T-helper 1 cell treated with Interleukin-12 subunit alpha and Interleukin-12 subunit beta and Interleukin-4 antibody, amounts not matched to agents 30 μg/mL and 1 μg/mL, for 36 hours (primary cell): ENCODE data around the gene CD47.

Source experiments
- H3K27ac Mint-ChIP-seq: one replicate; pipeline ENCODE4 v1.8.0; 2021; ENCODE audit warnings: mild to moderate bottlenecking, mixed read lengths
- H3K27me3 Mint-ChIP-seq: one replicate; pipeline ENCODE4 v1.8.0; 2021; ENCODE audit warnings: low read depth, mixed read lengths
- H3K36me3 Mint-ChIP-seq: one replicate; pipeline ENCODE4 v1.8.0; 2021; ENCODE audit warnings: low read depth, mixed read lengths
- H3K4me1 Mint-ChIP-seq: one replicate; pipeline ENCODE4 v1.8.0; 2021; ENCODE audit warnings: low read depth, mixed read lengths
- H3K4me3 Mint-ChIP-seq: one replicate; pipeline ENCODE4 v1.8.0; 2021; ENCODE audit warnings: mild to moderate bottlenecking, moderate library complexity, mixed read lengths
- H3K9me3 Mint-ChIP-seq: one replicate; pipeline ENCODE4 v1.8.0; 2021; ENCODE audit warnings: mixed read lengths

Gene CD47

DNA sequence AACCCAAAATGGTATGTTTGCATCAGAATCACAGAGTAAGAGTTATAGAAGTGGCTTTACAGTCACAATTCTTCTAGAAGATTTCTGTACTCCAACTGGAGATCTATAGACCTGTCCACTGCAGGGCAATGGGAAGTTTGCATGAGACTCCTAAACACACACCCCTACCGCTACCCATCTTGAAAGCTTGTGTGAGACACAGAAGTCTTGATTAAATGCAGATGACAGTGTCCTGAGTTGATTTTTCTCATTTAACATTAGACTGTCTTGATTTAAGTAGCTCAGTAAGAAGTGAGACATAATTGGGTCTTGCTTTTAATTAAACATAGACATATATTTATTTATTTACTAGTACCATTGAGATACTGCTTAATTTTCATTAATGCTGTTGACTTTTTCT, 54.4 kb downstream of the CD47 start:
- Mint-ChIP-seq H3K27ac (no peak overlapping the region), H3K4me3 (no peak overlapping the region), H3K4me1 (peaks cover 6% of the 10 kb centered on the region), H3K36me3 (peaks cover 20% of the 10 kb centered on the region), H3K27me3 (no peaks in the 10 kb centered on the region), H3K9me3 (no peaks in the 10 kb centered on the region)

DNA sequence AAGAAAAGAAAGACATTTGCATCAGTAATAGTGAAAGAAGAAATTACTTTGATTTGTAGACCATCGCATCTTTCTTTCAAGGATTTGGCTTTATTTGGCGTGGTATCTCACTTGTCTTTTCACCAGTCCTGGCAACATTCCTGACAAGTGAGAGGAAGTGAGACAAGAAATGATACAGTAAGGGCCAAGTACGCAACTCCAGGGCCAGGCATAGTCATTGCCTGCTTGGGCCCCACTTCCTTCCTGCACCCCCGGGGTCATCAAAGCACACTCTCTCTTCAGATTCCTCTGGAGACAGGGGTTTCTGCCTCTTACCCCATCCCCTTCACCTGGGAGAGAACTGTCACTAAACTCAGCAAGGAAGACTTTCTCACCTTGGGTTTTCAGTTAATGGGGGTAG, 55.1 kb downstream of the CD47 start:
- Mint-ChIP-seq H3K27ac (no peak overlapping the region), H3K27me3 (no peaks in the 10 kb centered on the region), H3K9me3 (no peaks in the 10 kb centered on the region), H3K36me3 (peaks cover 21% of the 10 kb centered on the region), H3K4me3 (no peak overlapping the region), H3K4me1 (peaks cover 6% of the 10 kb centered on the region)

GRCh38 chr3:108031895-108032294, 58.9 kb downstream of the CD47 start:
- H3K27me3 Mint-ChIP-seq: no peaks in the 10 kb centered on the region
- peaks cover 3% of the 10 kb centered on the region for H3K9me3 Mint-ChIP-seq
- H3K4me1 Mint-ChIP-seq: peaks cover 4% of the 10 kb centered on the region
- no peak overlapping the region for H3K4me3 Mint-ChIP-seq
- no peak overlapping the region for H3K27ac Mint-ChIP-seq
- H3K36me3 Mint-ChIP-seq: peaks cover 22% of the 10 kb centered on the region

DNA sequence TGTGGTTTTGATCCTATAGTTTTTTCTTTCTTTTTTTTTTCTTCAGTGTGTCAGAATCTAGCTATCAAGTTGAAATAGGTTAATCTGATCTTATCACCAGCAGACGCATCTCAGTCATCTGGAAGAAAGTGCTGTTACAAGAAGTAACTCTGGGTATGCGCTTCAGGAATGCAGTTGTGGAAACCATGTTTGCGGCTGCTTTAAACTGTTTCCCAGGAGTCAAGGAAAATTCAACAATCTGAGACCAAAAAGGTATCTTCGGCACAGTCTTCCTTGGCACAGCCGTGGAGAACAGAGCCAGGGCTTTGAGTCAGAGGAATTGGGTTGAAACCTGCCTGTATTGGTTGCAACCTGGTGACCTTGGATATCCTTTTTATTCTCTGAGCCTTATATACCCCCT, 59.9 kb downstream of the CD47 start:
- Mint-ChIP-seq H3K9me3 (peaks cover 3% of the 10 kb centered on the region), H3K27me3 (no peaks in the 10 kb centered on the region), H3K4me1 (no peaks in the 10 kb centered on the region), H3K27ac (no peak overlapping the region), H3K36me3 (peaks cover 23% of the 10 kb centered on the region), H3K4me3 (no peak overlapping the region)

DNA sequence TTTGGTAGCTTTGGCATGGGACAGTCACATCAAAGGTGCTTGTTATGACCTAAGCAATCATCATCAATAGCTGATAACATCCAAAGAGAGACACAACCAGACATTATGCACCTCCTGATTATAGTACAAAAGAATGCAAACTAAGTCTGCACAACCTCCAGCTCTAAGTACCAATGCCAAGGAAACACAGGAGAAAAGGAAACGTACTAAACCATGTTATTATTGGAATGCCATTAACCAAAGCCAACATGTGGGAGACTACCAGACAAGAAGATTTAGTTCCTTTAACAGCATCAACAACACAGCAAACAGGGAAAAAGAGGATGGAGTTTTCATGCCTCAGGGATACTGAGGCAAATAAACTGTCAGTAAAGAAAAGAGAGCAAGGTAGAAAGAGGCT, 61.4 kb downstream of the CD47 start:
- Mint-ChIP-seq H3K27ac (no peak overlapping the region), H3K4me3 (no peak overlapping the region), H3K4me1 (no peaks in the 10 kb centered on the region), H3K9me3 (peaks cover 3% of the 10 kb centered on the region), H3K27me3 (no peaks in the 10 kb centered on the region), H3K36me3 (peaks cover 20% of the 10 kb centered on the region)

DNA sequence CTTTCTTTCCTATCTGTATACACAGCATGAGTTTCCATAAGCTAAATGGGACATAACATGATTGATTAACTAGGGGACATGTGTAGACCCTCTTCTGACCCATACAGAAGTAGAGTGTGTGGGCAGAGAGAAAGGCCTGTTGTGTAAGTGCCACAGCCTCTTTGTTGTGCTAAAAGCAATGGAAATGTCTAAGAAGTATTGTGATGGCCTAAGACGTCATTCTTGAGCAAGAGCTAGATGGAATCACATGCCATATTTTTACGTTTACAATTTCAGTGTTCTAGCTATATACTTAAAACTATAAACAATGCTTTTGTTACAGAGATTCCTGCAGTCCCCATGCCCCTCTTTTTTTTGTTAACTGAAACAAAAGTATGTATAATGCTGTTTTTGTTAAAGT, 61.9 kb downstream of the CD47 start:
- H3K36me3 Mint-ChIP-seq: peaks cover 18% of the 10 kb centered on the region
- no peaks in the 10 kb centered on the region for H3K4me1 Mint-ChIP-seq

DNA sequence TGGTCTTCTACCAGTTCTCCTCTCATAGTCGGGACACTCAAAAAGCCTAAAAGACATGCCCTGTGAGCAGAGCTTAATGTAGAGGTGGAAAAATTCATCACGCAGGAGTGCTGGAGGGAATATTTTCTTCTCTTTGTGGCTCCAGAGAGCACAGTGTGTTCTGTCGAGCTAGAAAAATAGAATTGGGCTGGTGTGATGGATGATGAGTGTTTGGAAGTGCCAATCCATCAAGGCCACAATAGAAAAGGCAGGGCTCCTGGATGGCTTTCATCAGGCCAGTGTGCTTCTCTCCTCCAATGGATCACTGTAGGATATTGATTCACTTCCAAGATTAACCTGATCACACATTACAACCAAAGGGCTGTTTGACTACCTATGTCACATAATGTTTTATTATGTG, 65.7 kb downstream of the CD47 start:
- H3K27me3 Mint-ChIP-seq: no peaks in the 10 kb centered on the region
- peaks cover 10% of the 10 kb centered on the region for H3K36me3 Mint-ChIP-seq
- H3K9me3 Mint-ChIP-seq: peaks cover 3% of the 10 kb centered on the region
- H3K4me3 Mint-ChIP-seq: no peak overlapping the region
- no peak overlapping the region for H3K27ac Mint-ChIP-seq
- H3K4me1 Mint-ChIP-seq: no peaks in the 10 kb centered on the region

More for the DNA sequence above, 61.9 kb downstream of the CD47 start:
- H3K27ac Mint-ChIP-seq: no peak overlapping the region
- H3K9me3 Mint-ChIP-seq: peaks cover 3% of the 10 kb centered on the region
- no peak overlapping the region for H3K4me3 Mint-ChIP-seq
- H3K27me3 Mint-ChIP-seq: no peaks in the 10 kb centered on the region

DNA sequence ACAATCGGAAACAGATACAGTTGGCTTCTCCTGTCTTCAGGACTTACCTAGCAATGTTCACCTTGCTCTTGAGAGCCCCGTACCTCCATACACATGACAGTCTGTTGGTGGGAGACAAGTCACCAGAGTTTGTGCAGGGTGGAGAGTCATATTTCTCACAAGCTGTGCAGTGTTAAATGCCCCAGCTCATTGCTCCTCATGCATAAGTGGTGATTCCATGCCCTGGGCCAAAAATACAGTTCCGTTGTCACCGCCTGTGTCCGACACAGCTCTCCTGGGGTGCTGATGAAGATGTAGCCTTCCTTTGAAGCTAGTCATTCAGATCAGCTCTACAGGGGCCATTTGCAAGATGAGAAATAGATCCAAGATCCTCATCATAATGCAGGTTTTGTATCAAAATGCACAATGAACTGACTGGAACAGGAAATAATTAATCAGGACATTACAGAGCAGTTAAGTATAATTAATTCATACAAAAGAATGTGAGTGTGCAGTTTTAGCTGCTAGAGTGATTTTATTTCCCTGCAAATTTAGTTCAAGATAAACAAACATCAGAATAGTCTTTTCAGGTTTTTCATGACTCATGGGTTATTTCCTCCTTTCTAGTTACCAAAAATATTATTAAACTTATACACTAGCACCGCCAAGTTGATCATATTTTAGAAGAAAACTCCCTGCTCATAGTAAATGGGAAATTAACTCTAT, 66.5 kb downstream of the CD47 start:
- Mint-ChIP-seq H3K27me3 (no peaks in the 10 kb centered on the region), H3K4me1 (no peaks in the 10 kb centered on the region), H3K36me3 (peaks cover 8% of the 10 kb centered on the region), H3K4me3 (no peak overlapping the region), H3K9me3 (peaks cover 3% of the 10 kb centered on the region), H3K27ac (no peak overlapping the region)

DNA sequence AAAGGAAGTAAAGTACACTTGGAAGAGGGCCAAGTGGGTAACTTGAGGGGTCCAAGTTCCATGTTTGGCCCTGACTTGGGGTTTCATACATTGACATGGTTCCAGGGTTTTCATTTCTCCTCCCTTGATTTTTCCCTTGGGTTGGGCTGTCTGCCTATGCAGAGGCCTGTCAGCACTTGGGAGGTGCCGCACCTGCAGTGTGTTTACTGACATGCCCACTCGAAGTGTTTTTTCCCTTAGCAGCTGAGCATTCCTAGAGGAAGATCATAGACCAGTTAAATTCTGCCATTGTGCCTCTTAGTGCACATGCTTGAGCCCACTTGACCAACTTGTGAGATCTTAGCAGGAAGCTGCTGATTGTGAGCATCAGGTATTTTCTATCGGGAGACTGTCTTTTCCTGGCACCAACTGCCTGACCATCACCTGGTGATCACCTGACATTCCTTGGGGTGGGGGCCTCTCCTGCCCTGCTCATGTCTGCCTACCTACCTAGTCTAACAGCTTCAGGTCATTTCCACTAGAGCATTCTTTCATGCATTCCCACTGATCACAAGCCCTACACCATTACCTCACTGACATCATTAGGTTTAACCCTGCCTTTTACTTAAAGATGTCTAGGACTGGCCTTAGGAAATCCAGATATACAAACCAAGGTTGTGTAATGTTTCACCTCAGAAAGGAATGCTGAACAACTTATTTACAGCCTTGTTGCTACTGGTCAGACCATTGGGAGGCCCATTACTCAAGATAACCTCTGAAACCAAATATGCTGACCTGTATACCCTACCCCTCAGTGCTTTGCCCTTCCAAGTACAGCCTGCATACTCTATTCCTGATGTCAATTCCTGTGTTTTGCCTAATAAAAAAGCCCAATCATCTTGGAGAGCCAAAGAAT, 68.3 kb downstream of the CD47 start:
- H3K9me3 Mint-ChIP-seq: no peaks in the 10 kb centered on the region

DNA sequence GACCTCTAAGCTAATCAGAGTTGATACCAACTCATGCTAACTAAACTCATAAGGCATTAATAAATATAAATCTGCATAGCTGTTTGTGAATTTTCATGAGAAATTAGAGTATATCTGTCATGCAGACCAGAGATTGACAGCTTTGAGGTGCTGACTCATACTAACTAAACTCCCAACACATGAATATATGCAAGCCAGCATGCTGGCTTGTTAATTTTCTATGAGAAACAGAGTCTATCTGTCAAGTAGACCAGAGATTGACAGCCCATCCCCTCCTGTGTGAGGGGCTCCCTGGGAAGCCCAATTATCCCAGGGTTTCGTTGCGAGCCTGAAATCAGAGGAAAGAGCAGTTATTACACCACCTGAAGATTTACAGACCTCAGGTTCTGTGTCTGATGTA, 69.3 kb downstream of the CD47 start:
- no peaks in the 10 kb centered on the region for H3K36me3 Mint-ChIP-seq
- H3K27ac Mint-ChIP-seq: no peak overlapping the region
- peaks cover 10% of the 10 kb centered on the region for H3K27me3 Mint-ChIP-seq
- no peak overlapping the region for H3K4me3 Mint-ChIP-seq
- no peaks in the 10 kb centered on the region for H3K9me3 Mint-ChIP-seq
- no peaks in the 10 kb centered on the region for H3K4me1 Mint-ChIP-seq

More for the DNA sequence above, 68.3 kb downstream of the CD47 start:
- peaks cover 4% of the 10 kb centered on the region for H3K36me3 Mint-ChIP-seq
- no peak overlapping the region for H3K27ac Mint-ChIP-seq
- H3K4me1 Mint-ChIP-seq: no peaks in the 10 kb centered on the region
- H3K27me3 Mint-ChIP-seq: peaks cover 10% of the 10 kb centered on the region
- no peak overlapping the region for H3K4me3 Mint-ChIP-seq

GRCh38 chr3:108021131-108021530, 69.7 kb downstream of the CD47 start:
- H3K4me1 Mint-ChIP-seq: no peaks in the 10 kb centered on the region
- H3K36me3 Mint-ChIP-seq: no peaks in the 10 kb centered on the region
- H3K4me3 Mint-ChIP-seq: no peak overlapping the region
- no peaks in the 10 kb centered on the region for H3K9me3 Mint-ChIP-seq
- peaks cover 10% of the 10 kb centered on the region for H3K27me3 Mint-ChIP-seq
- no peak overlapping the region for H3K27ac Mint-ChIP-seq

DNA sequence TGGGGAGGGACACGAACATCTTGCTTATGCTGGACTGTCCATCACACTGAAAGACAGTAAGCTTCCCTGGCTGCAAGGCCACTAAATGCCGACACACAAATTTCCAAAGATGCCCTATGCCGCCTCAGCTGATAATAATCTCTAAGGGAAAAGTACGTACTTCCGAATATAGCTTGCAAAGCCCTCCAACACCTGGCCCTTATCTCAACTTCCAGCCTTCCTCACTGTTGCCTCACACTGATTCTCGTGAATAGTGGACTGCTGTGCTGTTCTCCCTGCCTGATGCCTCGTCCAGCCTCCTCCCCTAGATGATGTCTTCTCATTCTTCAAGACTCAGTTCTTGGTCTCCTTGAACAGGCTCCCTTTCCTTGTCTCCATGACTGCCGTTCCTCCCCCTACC, 72.3 kb downstream of the CD47 start:
- Mint-ChIP-seq H3K9me3 (no peaks in the 10 kb centered on the region), H3K4me1 (no peaks in the 10 kb centered on the region), H3K4me3 (no peak overlapping the region), H3K27me3 (peaks cover 10% of the 10 kb centered on the region), H3K36me3 (no peaks in the 10 kb centered on the region), H3K27ac (no peak overlapping the region)

DNA sequence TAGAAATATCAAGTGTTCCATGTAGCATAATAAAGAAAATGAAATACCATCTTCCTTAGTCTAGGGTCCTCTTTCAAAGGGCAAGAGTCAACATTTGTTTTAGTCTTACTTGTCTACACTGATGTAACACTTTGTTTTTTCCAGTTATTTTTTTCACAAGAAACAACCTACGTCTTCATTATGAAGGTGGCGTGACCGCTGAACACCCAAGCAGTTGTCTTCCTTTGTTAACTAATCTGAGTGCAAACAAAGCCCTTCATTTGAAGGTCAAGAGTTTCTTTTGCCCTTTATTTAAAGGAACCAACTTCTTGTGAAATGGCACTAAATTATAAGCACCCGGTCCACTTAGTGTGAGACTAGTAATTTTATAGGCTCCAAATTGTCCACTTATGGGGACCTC, 73.2 kb downstream of the CD47 start:
- no peak overlapping the region for H3K4me3 Mint-ChIP-seq
- no peak overlapping the region for H3K27ac Mint-ChIP-seq
- no peaks in the 10 kb centered on the region for H3K36me3 Mint-ChIP-seq
- H3K27me3 Mint-ChIP-seq: peaks cover 10% of the 10 kb centered on the region
- no peaks in the 10 kb centered on the region for H3K4me1 Mint-ChIP-seq
- H3K9me3 Mint-ChIP-seq: no peaks in the 10 kb centered on the region

- no peaks in the 10 kb centered on the region for H3K36me3 Mint-ChIP-seq
- no peak overlapping the region for H3K27ac Mint-ChIP-seq
- peaks cover 10% of the 10 kb centered on the region for H3K27me3 Mint-ChIP-seq
- H3K4me1 Mint-ChIP-seq: no peaks in the 10 kb centered on the region
- no peaks in the 10 kb centered on the region for H3K9me3 Mint-ChIP-seq
- H3K4me3 Mint-ChIP-seq: no peak overlapping the region
Measured at GRCh38 chr3:108014943-108015342, 75.9 kb downstream of the CD47 start.
